B cell (primary cell): ENCODE data around the gene LHPP. TPM values are rescaled to one million over a fixed set of nuclear protein-coding genes. Genes with fewer than 3 reads are reported as not detected.

ENCODE experiments used
- ATAC-seq: fragments of 200-7000 bp; cut with Tn5 transposase; one replicate; pipeline ENCODE4 v1.10.0; 2021; ENCODE audit warnings: low read depth, mild to moderate bottlenecking, moderate number of reproducible peaks, moderate library complexity
- CTCF ChIA-PET: fragments of 350-600 bp; sonication (Branson Sonifier 250); formaldehyde crosslinking; loops from one replicate; lab custom pipeline; 2021; ENCODE audit warnings: antibody characterized with exemption, inconsistent platforms; lab: Charles Lee
- POLR2A ChIA-PET: fragments of 350-600 bp; sonication (Branson Sonifier 250); formaldehyde crosslinking; loops from one replicate; lab custom pipeline; 2021; ENCODE audit warnings: antibody characterized with exemption; lab: Charles Lee
- DNase-seq: peaks from one replicate; pipeline ENCODE4 v3.0.0; 2013
- H2AFZ ChIP-seq: 2 replicates; pipeline ENCODE4 v1.6.1; 2012; ENCODE audit warnings: mild to moderate bottlenecking, low read depth, low read length; ENCODE audit not compliant: insufficient read depth, poor library complexity, severe bottlenecking
- H3K27ac ChIP-seq, 2 donors: 1 replicate in 1 of 2; 2 replicates in 1 of 2; pipeline ENCODE4 v1.5.1; 2012 to 2013; ENCODE audit warnings: low read length in 2 of 2, mild to moderate bottlenecking in 2 of 2, moderate library complexity in 1 of 2
- H3K27me3 ChIP-seq, 4 experiments: fragments of 200-600 bp in 1 of 4; sonication (generic) in 1 of 4; replicated peaks in 1 of 4; 1 replicate in 2 of 4; 2 replicates in 2 of 4; pipeline versions ENCODE4 v1.6.1 to v1.7.0; 2013 to 2016; ENCODE audit warnings: low read length in 3 of 4, mild to moderate bottlenecking in 2 of 4, mixed read lengths in 1 of 4, moderate library complexity in 1 of 4; ENCODE audit not compliant: insufficient read depth in 4 of 4, control insufficient read depth in 3 of 4; ENCODE audit errors: control extremely low read depth in 1 of 4
- H3K36me3 ChIP-seq, 2 experiments: replicated peaks in 1 of 2; 1 replicate in 1 of 2; 2 replicates in 1 of 2; pipeline versions ENCODE4 v1.6.1 to v1.7.1; 2013; ENCODE audit warnings: low read length in 1 of 2; ENCODE audit not compliant: insufficient read depth in 2 of 2, control insufficient read depth in 1 of 2; ENCODE audit errors: control extremely low read depth in 1 of 2, extremely low read depth in 1 of 2
- H3K4me1 ChIP-seq, 2 donors: fragments of 200-600 bp in 1 of 2; sonication (generic) in 1 of 2; 1 replicate in 1 of 2; 2 replicates in 1 of 2; pipeline versions ENCODE4 v1.5.1 to v1.6.1; 2013 to 2017; ENCODE audit warnings: low read length in 2 of 2; ENCODE audit not compliant: control insufficient read depth in 2 of 2, insufficient read depth in 2 of 2
- H3K4me2 ChIP-seq: replicated peaks from 2 replicates; pipeline ENCODE3; 2012; ENCODE audit warnings: mild to moderate bottlenecking, low read depth, low read length; ENCODE audit not compliant: poor library complexity, severe bottlenecking
- H3K4me3 ChIP-seq, 5 experiments: fragments of 200-600 bp in 1 of 5; sonication (generic) in 1 of 5; 1 replicate in 3 of 5; 2 replicates in 2 of 5; pipeline versions ENCODE4 v1.5.1 to v1.7.0; 2011 to 2016; ENCODE audit warnings: low read length in 4 of 5, mild to moderate bottlenecking in 4 of 5, low read depth in 2 of 5, control low read depth in 1 of 5, moderate library complexity in 1 of 5; ENCODE audit not compliant: insufficient read depth in 1 of 5; ENCODE audit errors: control extremely low read depth in 1 of 5, extremely low read depth in 1 of 5
- H3K79me2 ChIP-seq: fragments of 200-600 bp; sonication (generic); one replicate; pipeline ENCODE4 v1.6.0; 2016; ENCODE audit warnings: low read length; ENCODE audit not compliant: control insufficient read depth, insufficient read depth
- H3K9ac ChIP-seq: fragments of 200-600 bp; sonication (generic); 2 replicates; pipeline ENCODE4 v1.6.1; 2017; ENCODE audit warnings: mild to moderate bottlenecking, low read length, moderate library complexity
- H3K9me3 ChIP-seq, 3 donors: one replicate each; pipeline versions ENCODE4 v1.6.1 to v1.7.1; 2013; ENCODE audit warnings: low read length in 2 of 3; ENCODE audit not compliant: control insufficient read depth in 2 of 3, insufficient read depth in 1 of 3; ENCODE audit errors: control extremely low read depth in 1 of 3
- H4K20me1 ChIP-seq: 2 replicates; pipeline ENCODE4 v1.6.0; 2012; ENCODE audit warnings: mild to moderate bottlenecking, low read length; ENCODE audit not compliant: insufficient read depth, control insufficient read depth, poor library complexity, severe bottlenecking
- H3K27ac Mint-ChIP-seq: one replicate; pipeline ENCODE4 v1.8.0; 2021; ENCODE audit warnings: mixed read lengths
- H3K27me3 Mint-ChIP-seq: one replicate; pipeline ENCODE4 v1.8.0; 2021; ENCODE audit warnings: mixed read lengths
- H3K4me1 Mint-ChIP-seq: one replicate; pipeline ENCODE4 v1.8.0; 2021; ENCODE audit warnings: mixed read lengths
- H3K4me3 Mint-ChIP-seq: one replicate; pipeline ENCODE4 v1.8.0; 2021; ENCODE audit warnings: mixed read lengths
- H3K9me3 Mint-ChIP-seq: one replicate; pipeline ENCODE4 v1.8.0; 2022; ENCODE audit warnings: mixed read lengths; ENCODE audit not compliant: insufficient read depth
- CTCF ChIP-seq: fragments of 200-600 bp; IDR thresholded peaks from one replicate; pipeline ENCODE4 v1.8.0; 2022; ENCODE audit warnings: antibody characterized with exemption, mild to moderate bottlenecking
- EZH2 ChIP-seq: IDR thresholded peaks from 2 replicates; pipeline ENCODE4 v1.6.1; 2012; ENCODE audit warnings: borderline replicate concordance, low read depth, mild to moderate bottlenecking, moderate library complexity, low read length; ENCODE audit not compliant: insufficient read depth, poor library complexity, severe bottlenecking
- WGBS: methylation state at CpG from one replicate; pipeline ENCODE4 v1.1.5; 2013; ENCODE audit warnings: missing lambda C conversion rate; ENCODE audit not compliant: insufficient coverage; 5-methylcytosine and 5-hydroxymethylcytosine counted together
- intact Hi-C: fragments of 100-400 bp; cut with micrococcal nuclease; formaldehyde crosslinking; loops from one replicate; pipeline ENCODE4 v1.10.0; 2022
- polyA plus RNA-seq: library from polyadenylated mRNA; depleted of rRNA; stranded (reverse); fragments of >200 nt; gene quantifications from 2 replicates; pipeline ENCODE4 v1.2.3, GENCODE V29; 2012
- total RNA-seq, 2 donors: library from RNA; stranded (reverse); fragments of 120-200 nt in 1 of 2; gene quantifications; 1 replicate in 1 of 2; 2 replicates in 1 of 2; pipeline versions ENCODE4 v1.2.3 to v1.2.4, GENCODE V29; 2013 to 2022

LHPP gene
- total and polyA plus RNA-seq, 2 donors (not counting 1 experiment from before 2014, with no cell fraction given) = 60.2 to 83.5 TPM

- ChIA-PET POLR2A (interaction anchor here (1.2 to 7.2 kb wide), 3 partner anchors 9 to 205 kb away, joined by 3 to 62 read pairs (median 9); no protein-coding TSS in a partner anchor), CTCF (interaction anchor here (1.3 to 19.7 kb wide), 11 partner anchors 11 to 211 kb away, joined by 3 to 415 read pairs (median 41); partner anchors contain the start of gene FAM53B)
- peak overlapping the region; percentile 77 to 90 for H3K27ac ChIP-seq
- no peak for DNase-seq
- ATAC-seq = no peak
- H3K9me3 ChIP-seq = peaks cover 0 to 5% (median 0%) of the 10 kb centered on the region in 3 donors
- peaks cover 35% of the 10 kb centered on the region for H3K79me2 ChIP-seq
- no peaks in the 10 kb centered on the region for H3K9me3 Mint-ChIP-seq
- H3K27me3 ChIP-seq = no peaks in the 10 kb centered on the region
- 97% methylated on average over 3 of the region's 5 CpGs for WGBS
- no peak overlapping the region for H3K4me3 Mint-ChIP-seq
- H3K4me1 ChIP-seq = peaks cover 79 to 96% of the 10 kb centered on the region in 2 donors
- H3K4me2 ChIP-seq = peak overlapping the region; percentile 63
- no peak overlapping the region for H3K9ac ChIP-seq
- H3K27me3 Mint-ChIP-seq = no peaks in the 10 kb centered on the region
- H3K4me1 Mint-ChIP-seq = peaks cover 91% of the 10 kb centered on the region
- intact Hi-C loops = loop anchor here (10.0 kb wide), 1 partner anchor 122 kb away; the partner anchor contains the start of gene OAT
- H3K36me3 ChIP-seq = peaks cover 0 to 3% of the 10 kb centered on the region in 2 experiments
- no peaks in the 10 kb centered on the region for H4K20me1 ChIP-seq
- no peak overlapping the region for H2AFZ ChIP-seq
- TF ChIP-seq EZH2 = no peak
- TF ChIP-seq CTCF = no peak
- H3K27ac Mint-ChIP-seq = peak overlapping the region; percentile 95
- no peak overlapping the region for H3K4me3 ChIP-seq
These were observed 75.0 kb downstream of the LHPP start for GRCh38 chr10:124536496-124537050.

DNA sequence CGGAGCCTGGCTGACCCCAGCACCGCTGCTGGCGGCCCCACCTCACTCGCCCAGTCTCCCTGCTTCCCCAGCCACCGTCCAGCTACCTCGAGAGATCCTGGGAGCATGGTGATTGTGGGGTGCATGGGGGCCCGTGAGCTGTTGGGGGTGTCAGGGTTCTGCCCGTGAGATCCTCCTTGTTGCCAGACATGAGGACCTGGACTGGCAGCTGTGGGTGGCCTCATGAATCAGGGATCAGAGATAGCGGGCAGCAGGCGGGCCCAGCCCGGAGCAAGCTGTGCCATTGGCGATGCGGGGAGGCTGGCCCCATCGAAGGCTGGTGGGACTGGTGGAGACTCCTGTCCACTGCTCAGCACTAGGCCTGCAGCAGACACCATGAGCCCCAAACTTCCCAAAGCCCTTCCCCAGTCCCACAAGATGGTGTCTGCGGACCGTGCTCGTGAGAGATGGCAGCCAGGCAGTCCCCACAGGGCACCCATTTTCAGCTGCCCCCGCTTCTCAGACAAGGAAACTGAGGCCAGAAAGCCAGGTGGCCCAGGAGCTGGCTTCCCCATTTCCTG lies 75.6 kb downstream of the LHPP start:
- ATAC-seq (no peak), DNase-seq (no peak)
- intact Hi-C loops = loop anchor here (10.0 kb wide), 1 partner anchor 122 kb away; the partner anchor contains the start of gene OAT
- Mint-ChIP-seq H3K4me1 (peaks cover 91% of the 10 kb centered on the region), H3K4me3 (no peak overlapping the region), H3K27me3 (no peaks in the 10 kb centered on the region), H3K9me3 (no peaks in the 10 kb centered on the region), H3K27ac (peak overlapping the region; percentile 95)
- Histone ChIP-seq H3K4me3 (no peak overlapping the region), H4K20me1 (no peaks in the 10 kb centered on the region), H3K9me3 (peaks cover 0 to 5% (median 0%) of the 10 kb centered on the region in 3 donors), H3K4me1 (peaks cover 82 to 99% of the 10 kb centered on the region in 2 donors), H3K27me3 (no peaks in the 10 kb centered on the region), H3K79me2 (peaks cover 35% of the 10 kb centered on the region), H3K4me2 (no peak overlapping the region), H3K36me3 (peaks cover 0 to 3% of the 10 kb centered on the region in 2 experiments), H3K9ac (no peak overlapping the region), H2AFZ (no peak overlapping the region), H3K27ac (peak overlapping the region in 1 of 2 donors; percentile 90)
- POLR2A ChIA-PET = interaction anchor here (0.9 to 7.2 kb wide), 5 partner anchors 9 to 205 kb away, joined by 3 to 62 read pairs (median 5); no protein-coding TSS in a partner anchor
- TF ChIP-seq EZH2 (no peak), CTCF (no peak)
- CTCF ChIA-PET = interaction anchor here (0.8 to 19.7 kb wide), 11 partner anchors 12 to 210 kb away, joined by 3 to 415 read pairs (median 24); partner anchors contain the start of gene FAM53B
- WGBS = 98% methylated on average over 16 of the region's 18 CpGs
